Lower lobe of right lung (tissue), 2 donors: ENCODE results near the gene AGMO. TPM values are rescaled to one million over a fixed set of nuclear protein-coding genes. Genes with fewer than 3 reads are reported as not detected.

Source experiments
- ATAC-seq, 2 donors: fragments of 200-7000 bp; cut with Tn5 transposase; one replicate each; pipeline ENCODE4 v1.9.1; 2020 to 2022; ENCODE audit warnings: mild to moderate bottlenecking in 2 of 2, moderate library complexity in 2 of 2
- DNase-seq: peaks from one replicate; pipeline ENCODE4 v3.0.0-alpha.2; 2020
- H3K27ac ChIP-seq: fragments of 200-600 bp; one replicate; pipeline ENCODE4 v1.8.0; 2022
- H3K27me3 ChIP-seq: fragments of 200-600 bp; one replicate; pipeline ENCODE4 v1.8.0; 2022; ENCODE audit warnings: low read depth
- H3K36me3 ChIP-seq: fragments of 200-600 bp; one replicate; pipeline ENCODE4 v1.8.0; 2022; ENCODE audit warnings: mild to moderate bottlenecking
- H3K4me1 ChIP-seq: fragments of 200-600 bp; one replicate; pipeline ENCODE4 v1.8.0; 2022
- H3K4me3 ChIP-seq: fragments of 200-600 bp; one replicate; pipeline ENCODE4 v1.8.0; 2022; ENCODE audit warnings: mild to moderate bottlenecking
- H3K9me3 ChIP-seq: fragments of 200-600 bp; one replicate; pipeline ENCODE4 v1.8.0; 2022
- intact Hi-C: fragments of 100-400 bp; cut with DNase I; formaldehyde crosslinking; loops from one replicate; pipeline ENCODE4 v1.11.0; 2022
- total RNA-seq: library from RNA; stranded (reverse); fragmentation: NEBNext Ultra II Directional; extraction: Animal tissue kit (Norgen Biotek cat#: 25700); gene quantifications from one replicate; pipeline ENCODE4 v1.2.1, GENCODE V29; 2021
- TF ChIP-seq, protein P1 (sequence below): fragments of 200-600 bp; IDR thresholded peaks from one replicate; pipeline ENCODE4 v1.8.0; 2022; ENCODE audit warnings: antibody characterized with exemption, mild to moderate bottlenecking
- donor health status: DM: no; HTN: yes; CAD: no; lungs with severe emphysema.

The AGMO gene
- total RNA-seq, 1 donor from 2014 or later: not detected

GRCh38 chr7:15490291-15490690, 71.5 kb downstream of the AGMO start:
- no peak for ATAC-seq

DNA sequence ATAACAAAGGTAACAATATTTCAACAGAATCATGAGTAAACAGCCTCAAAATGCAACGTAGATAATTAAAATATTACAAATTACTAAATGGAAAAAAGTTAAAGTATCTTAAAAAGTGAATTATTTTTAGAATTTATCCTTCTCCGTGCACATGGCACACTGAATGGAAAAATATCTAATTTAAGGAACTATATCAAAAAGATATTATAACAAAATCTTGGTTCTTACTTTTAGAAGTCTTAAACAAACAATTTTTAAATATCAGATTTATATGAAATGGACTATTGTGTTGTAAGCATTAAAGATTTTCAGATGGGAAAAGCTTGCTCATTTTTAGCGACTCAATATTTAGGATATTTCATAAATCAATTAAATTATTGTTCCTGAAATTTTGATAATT, 72.0 kb downstream of the AGMO start:
- DNase-seq (no peak), ATAC-seq (no peak)
- Histone ChIP-seq H3K27ac (no peak overlapping the region), H3K4me3 (no peak overlapping the region), H3K9me3 (no peaks in the 10 kb centered on the region), H3K36me3 (no peaks in the 10 kb centered on the region), H3K4me1 (no peaks in the 10 kb centered on the region), H3K27me3 (no peaks in the 10 kb centered on the region)
- TF ChIP-seq, protein P1, sequence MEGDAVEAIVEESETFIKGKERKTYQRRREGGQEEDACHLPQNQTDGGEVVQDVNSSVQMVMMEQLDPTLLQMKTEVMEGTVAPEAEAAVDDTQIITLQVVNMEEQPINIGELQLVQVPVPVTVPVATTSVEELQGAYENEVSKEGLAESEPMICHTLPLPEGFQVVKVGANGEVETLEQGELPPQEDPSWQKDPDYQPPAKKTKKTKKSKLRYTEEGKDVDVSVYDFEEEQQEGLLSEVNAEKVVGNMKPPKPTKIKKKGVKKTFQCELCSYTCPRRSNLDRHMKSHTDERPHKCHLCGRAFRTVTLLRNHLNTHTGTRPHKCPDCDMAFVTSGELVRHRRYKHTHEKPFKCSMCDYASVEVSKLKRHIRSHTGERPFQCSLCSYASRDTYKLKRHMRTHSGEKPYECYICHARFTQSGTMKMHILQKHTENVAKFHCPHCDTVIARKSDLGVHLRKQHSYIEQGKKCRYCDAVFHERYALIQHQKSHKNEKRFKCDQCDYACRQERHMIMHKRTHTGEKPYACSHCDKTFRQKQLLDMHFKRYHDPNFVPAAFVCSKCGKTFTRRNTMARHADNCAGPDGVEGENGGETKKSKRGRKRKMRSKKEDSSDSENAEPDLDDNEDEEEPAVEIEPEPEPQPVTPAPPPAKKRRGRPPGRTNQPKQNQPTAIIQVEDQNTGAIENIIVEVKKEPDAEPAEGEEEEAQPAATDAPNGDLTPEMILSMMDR: no peak
- intact Hi-C loops: no loop called here

More at GRCh38 chr7:15490291-15490690, 71.5 kb downstream of the AGMO start:
- Histone ChIP-seq H3K27me3 (no peaks in the 10 kb centered on the region), H3K4me3 (no peak overlapping the region), H3K27ac (no peak overlapping the region), H3K4me1 (no peaks in the 10 kb centered on the region), H3K9me3 (no peaks in the 10 kb centered on the region), H3K36me3 (no peaks in the 10 kb centered on the region)
- intact Hi-C loops: no loop called here
- TF ChIP-seq, protein P1: no peak
- no peak for DNase-seq

DNA sequence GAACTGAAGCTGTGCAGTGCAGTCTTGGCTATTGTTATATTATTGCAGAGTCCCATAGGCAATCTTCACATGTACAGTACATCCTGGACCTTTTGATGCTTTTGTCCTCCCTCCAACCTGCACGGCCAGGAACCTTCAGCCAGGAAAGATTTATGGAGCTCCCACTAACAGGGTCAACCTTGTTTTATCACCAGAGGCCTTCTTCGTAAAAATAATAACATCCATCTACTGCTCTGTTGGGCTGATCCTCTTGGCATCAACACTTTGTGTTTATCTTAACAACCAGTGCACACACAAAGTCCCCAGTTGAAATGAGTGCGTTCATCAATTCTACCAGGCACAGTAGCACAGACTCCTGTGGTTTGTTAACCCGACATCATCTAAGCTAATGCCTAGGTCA, 72.4 kb downstream of the AGMO start:
- no peak for DNase-seq
- no peak for ATAC-seq
- TF ChIP-seq, protein P1: no peak
- Histone ChIP-seq H3K27ac (no peak overlapping the region), H3K9me3 (no peaks in the 10 kb centered on the region), H3K4me3 (no peak overlapping the region), H3K36me3 (no peaks in the 10 kb centered on the region), H3K4me1 (no peaks in the 10 kb centered on the region), H3K27me3 (no peaks in the 10 kb centered on the region)
- intact Hi-C loops: no loop called here

- TF ChIP-seq, protein P1: no peak
- Histone ChIP-seq H3K4me3 (no peak overlapping the region), H3K27ac (no peak overlapping the region), H3K27me3 (no peaks in the 10 kb centered on the region), H3K4me1 (no peaks in the 10 kb centered on the region), H3K9me3 (no peaks in the 10 kb centered on the region), H3K36me3 (no peaks in the 10 kb centered on the region)
- no peak for DNase-seq
- no peak for ATAC-seq
- intact Hi-C loops: no loop called here
These were observed 73.4 kb downstream of the AGMO start for GRCh38 chr7:15488401-15488800.

- TF ChIP-seq, protein P1: no peak
- Histone ChIP-seq H3K4me1 (no peaks in the 10 kb centered on the region), H3K4me3 (no peak overlapping the region), H3K9me3 (no peaks in the 10 kb centered on the region), H3K36me3 (no peaks in the 10 kb centered on the region), H3K27me3 (no peaks in the 10 kb centered on the region), H3K27ac (no peak overlapping the region)
- intact Hi-C loops: no loop called here
- ATAC-seq (no peak), DNase-seq (no peak)
These were observed 73.9 kb downstream of the AGMO start for GRCh38 chr7:15487896-15488295.

DNA sequence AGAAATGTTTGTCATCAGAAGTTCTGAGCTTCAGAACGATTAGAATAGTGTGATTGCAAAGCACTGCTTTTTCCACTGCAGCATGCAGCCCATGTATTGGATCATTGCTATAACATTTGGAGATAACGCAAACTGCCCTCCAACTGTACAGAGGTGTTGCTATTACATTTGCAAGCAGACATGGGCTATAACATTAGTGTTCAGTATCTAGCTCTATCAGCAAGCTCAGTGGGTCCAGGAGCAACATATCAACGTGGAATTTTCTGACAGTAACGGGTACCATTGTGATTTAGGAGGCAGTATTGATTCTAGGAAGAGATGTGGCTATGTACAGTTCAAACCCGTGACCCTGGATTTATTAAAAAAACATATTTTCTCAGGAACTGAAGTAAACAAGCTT, 75.8 kb downstream of the AGMO start:
- DNase-seq (no peak), ATAC-seq (no peak)
- H3K27ac ChIP-seq: no peak overlapping the region
- no peaks in the 10 kb centered on the region for H3K9me3 ChIP-seq
- no peak overlapping the region for H3K4me3 ChIP-seq
- H3K36me3 ChIP-seq: no peaks in the 10 kb centered on the region
- no peaks in the 10 kb centered on the region for H3K4me1 ChIP-seq
- TF ChIP-seq, protein P1: no peak
- intact Hi-C loops: no loop called here
- no peaks in the 10 kb centered on the region for H3K27me3 ChIP-seq
